HepG2 (cell line): ENCODE measurements around the gene DCAF15. TPM values are rescaled to one million over a fixed set of nuclear protein-coding genes. Genes with fewer than 3 reads are reported as not detected.

Experiments used
- ASH2L ChIP-seq: fragments of 300-600, 200-600 bp; sonication (generic); IDR thresholded peaks from 2 replicates; pipeline ENCODE4 v1.7.0; 2017; ENCODE audit warnings: low read depth, mild to moderate bottlenecking, moderate library complexity, mixed read lengths, low read length; ENCODE audit not compliant: insufficient read length
- GTF2F1 ChIP-seq: fragments of 150-350 bp; IDR thresholded peaks from 2 replicates; pipeline ENCODE4 v1.6.1; 2014; ENCODE audit warnings: low read length
- HDAC1 ChIP-seq: sonication (generic); formaldehyde crosslinking; IDR thresholded peaks from 2 replicates; pipeline ENCODE4 v1.5.1; 2020; ENCODE audit warnings: mild to moderate bottlenecking, missing genetic modification reagents
- HDAC2 ChIP-seq: sonication (generic); formaldehyde crosslinking; IDR thresholded peaks from 2 replicates; pipeline ENCODE4 v1.4.0; 2020; ENCODE audit warnings: missing genetic modification reagents
- HNRNPL ChIP-seq: fragments of 200-400 bp; formaldehyde crosslinking; IDR thresholded peaks from 2 replicates; pipeline ENCODE4 v1.6.1; 2017; ENCODE audit warnings: mild to moderate bottlenecking, low read depth, low read length
- PAF1 ChIP-seq: IDR thresholded peaks from 2 replicates; pipeline ENCODE4 v1.6.1; 2016; ENCODE audit warnings: missing genetic modification reagents, missing compliant biosample characterization
- SIN3A ChIP-seq: IDR thresholded peaks from 2 replicates; pipeline ENCODE4 v1.6.1; 2011; ENCODE audit warnings: low read depth, mild to moderate bottlenecking, control low read depth, low read length, borderline replicate concordance
- SKI ChIP-seq: fragments of 450-650 bp; IDR thresholded peaks from one replicate; pipeline ENCODE4 v1.6.1; 2018; ENCODE audit warnings: mild to moderate bottlenecking; ENCODE audit not compliant: partially characterized antibody
- ZBTB1 ChIP-seq: sonication (generic); formaldehyde crosslinking; IDR thresholded peaks from 2 replicates; pipeline ENCODE4 v1.4.0; 2020; ENCODE audit warnings: missing genetic modification reagents, borderline replicate concordance
- ZBTB8A ChIP-seq: sonication (generic); formaldehyde crosslinking; IDR thresholded peaks from 2 replicates; pipeline ENCODE4 v1.4.0; 2020; ENCODE audit warnings: mild to moderate bottlenecking, low read depth, missing genetic modification reagents, borderline replicate concordance
- ZNF274 ChIP-seq: sonication (generic); formaldehyde crosslinking; IDR thresholded peaks from 2 replicates; pipeline ENCODE4 v1.5.1; 2020; ENCODE audit warnings: mild to moderate bottlenecking, missing genetic modification reagents
- ZNF441 ChIP-seq: sonication (generic); formaldehyde crosslinking; IDR thresholded peaks from 2 replicates; pipeline ENCODE4 v1.7.0; 2021; ENCODE audit warnings: missing genetic modification reagents, borderline replicate concordance
- ZNF546 ChIP-seq: sonication (generic); formaldehyde crosslinking; conservative IDR thresholded peaks from 2 replicates; pipeline ENCODE4 v1.8.1; 2023; ENCODE audit warnings: mild to moderate bottlenecking, missing genetic modification reagents
- ZNF552 ChIP-seq: sonication (generic); formaldehyde crosslinking; IDR thresholded peaks from 2 replicates; pipeline ENCODE4 v1.9.0; 2022; ENCODE audit warnings: missing genetic modification reagents, mild to moderate bottlenecking, borderline replicate concordance
- polyA plus RNA-seq, 8 experiments: library from polyadenylated mRNA; depleted of rRNA in 3 of 8; stranded (reverse) in 7 of 8; unstranded in 1 of 8; fragments of >200 nt; fragmentation: Illumina TruSeq in 4 of 8; extraction: Trizol in 4 of 8; gene quantifications; 2 replicates each; pipeline versions ENCODE4 v1.2.1 to v1.2.3, GENCODE V29; 2011 to 2016; ENCODE audit warnings: low read depth in 4 of 8, missing spikeins in 1 of 8, mixed read lengths in 1 of 8; ENCODE audit not compliant: insufficient read depth in 1 of 8
- total RNA-seq, 5 experiments: library from RNA; depleted of rRNA; stranded (reverse); fragments of >200 nt; fragmentation: Illumina TruSeq; extraction: Trizol; gene quantifications; 2 replicates each; pipeline ENCODE4 v1.2.3, GENCODE V29; 2016; ENCODE audit warnings: low read depth in 1 of 5
- TF ChIP-seq, protein P1 (sequence below): sonication (generic); formaldehyde crosslinking; IDR thresholded peaks from 2 replicates; pipeline ENCODE4 v1.4.0; 2020; ENCODE audit warnings: missing genetic modification reagents, borderline replicate concordance
- TF ChIP-seq, protein P2 (sequence below): IDR thresholded peaks from 2 replicates; pipeline ENCODE4 v1.6.1; 2016; ENCODE audit warnings: missing genetic modification reagents, missing compliant biosample characterization
- TF ChIP-seq, protein P3 (sequence below): sonication (generic); formaldehyde crosslinking; conservative IDR thresholded peaks from 2 replicates; pipeline ENCODE4 v1.4.0; 2020; ENCODE audit warnings: missing genetic modification reagents
- TF ChIP-seq, protein P4 (sequence below): sonication (generic); formaldehyde crosslinking; IDR thresholded peaks from 2 replicates; pipeline ENCODE4 v1.5.0; 2020; ENCODE audit warnings: missing genetic modification reagents, mild to moderate bottlenecking, borderline replicate concordance
- TF ChIP-seq, protein P5 (sequence below), 2 experiments: sonication (generic) in 1 of 2; formaldehyde crosslinking in 1 of 2; IDR thresholded peaks; 2 replicates each; pipeline versions ENCODE4 v1.5.1 to v1.6.1; 2011 to 2020; ENCODE audit warnings: borderline replicate concordance in 1 of 2, low read depth in 1 of 2, low read length in 1 of 2, mild to moderate bottlenecking in 1 of 2, missing genetic modification reagents in 1 of 2, moderate library complexity in 1 of 2

The DCAF15 gene
- total and polyA plus RNA-seq, 2 of the 13 experiments (the other 11 are each of a cell fraction or from before 2014, with no cell fraction given): 13.6 to 14.0 TPM

DNA sequence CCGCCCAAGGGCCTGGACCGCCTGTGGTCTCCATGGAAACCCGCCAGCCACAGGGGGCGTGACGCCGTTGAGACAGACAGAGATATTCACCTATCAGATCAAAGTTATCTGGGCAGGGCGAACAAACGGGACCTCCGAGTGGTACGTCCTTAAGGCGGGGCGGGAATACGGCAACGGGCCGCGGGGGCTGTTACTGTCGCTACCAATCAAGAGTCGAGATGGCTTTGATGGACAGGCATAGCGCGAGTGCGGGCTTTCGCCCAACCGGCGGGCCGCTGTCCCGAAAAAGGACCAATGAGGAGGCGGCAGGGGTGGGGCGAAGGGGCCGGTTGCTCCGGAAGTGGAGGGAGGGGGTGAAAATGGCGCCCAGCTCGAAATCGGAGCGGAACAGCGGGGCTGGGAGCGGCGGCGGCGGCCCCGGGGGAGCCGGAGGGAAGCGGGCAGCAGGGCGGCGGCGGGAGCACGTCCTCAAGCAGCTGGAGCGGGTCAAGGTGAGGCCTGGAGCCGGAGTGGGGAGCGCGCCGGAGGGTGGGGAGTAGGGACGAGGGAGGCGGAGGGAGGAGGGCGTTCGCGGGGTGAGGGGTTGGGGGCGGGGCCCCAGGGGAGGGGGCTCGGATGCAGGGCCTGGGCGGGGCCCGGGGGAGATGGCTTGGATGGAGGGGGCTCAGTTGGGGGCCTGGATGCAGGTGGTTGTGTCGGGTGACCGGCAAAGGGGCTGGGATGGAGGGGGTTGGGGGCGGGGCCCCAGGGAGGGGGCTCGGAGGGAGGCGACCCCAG is at the start of gene DCAF15 (continued):
- TF ChIP-seq, protein P1, sequence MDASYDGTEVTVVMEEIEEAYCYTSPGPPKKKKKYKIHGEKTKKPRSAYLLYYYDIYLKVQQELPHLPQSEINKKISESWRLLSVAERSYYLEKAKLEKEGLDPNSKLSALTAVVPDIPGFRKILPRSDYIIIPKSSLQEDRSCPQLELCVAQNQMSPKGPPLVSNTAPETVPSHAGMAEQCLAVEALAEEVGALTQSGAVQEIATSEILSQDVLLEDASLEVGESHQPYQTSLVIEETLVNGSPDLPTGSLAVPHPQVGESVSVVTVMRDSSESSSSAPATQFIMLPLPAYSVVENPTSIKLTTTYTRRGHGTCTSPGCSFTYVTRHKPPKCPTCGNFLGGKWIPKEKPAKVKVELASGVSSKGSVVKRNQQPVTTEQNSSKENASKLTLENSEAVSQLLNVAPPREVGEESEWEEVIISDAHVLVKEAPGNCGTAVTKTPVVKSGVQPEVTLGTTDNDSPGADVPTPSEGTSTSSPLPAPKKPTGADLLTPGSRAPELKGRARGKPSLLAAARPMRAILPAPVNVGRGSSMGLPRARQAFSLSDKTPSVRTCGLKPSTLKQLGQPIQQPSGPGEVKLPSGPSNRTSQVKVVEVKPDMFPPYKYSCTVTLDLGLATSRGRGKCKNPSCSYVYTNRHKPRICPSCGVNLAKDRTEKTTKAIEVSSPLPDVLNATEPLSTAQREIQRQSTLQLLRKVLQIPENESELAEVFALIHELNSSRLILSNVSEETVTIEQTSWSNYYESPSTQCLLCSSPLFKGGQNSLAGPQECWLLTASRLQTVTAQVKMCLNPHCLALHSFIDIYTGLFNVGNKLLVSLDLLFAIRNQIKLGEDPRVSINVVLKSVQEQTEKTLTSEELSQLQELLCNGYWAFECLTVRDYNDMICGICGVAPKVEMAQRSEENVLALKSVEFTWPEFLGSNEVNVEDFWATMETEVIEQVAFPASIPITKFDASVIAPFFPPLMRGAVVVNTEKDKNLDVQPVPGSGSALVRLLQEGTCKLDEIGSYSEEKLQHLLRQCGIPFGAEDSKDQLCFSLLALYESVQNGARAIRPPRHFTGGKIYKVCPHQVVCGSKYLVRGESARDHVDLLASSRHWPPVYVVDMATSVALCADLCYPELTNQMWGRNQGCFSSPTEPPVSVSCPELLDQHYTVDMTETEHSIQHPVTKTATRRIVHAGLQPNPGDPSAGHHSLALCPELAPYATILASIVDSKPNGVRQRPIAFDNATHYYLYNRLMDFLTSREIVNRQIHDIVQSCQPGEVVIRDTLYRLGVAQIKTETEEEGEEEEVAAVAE (CRISPR knock-in tag): peak; percentile 61; the same call in 1 of the 2 replicates
- TF ChIP-seq HDAC2 (CRISPR knock-in tag) (0 out of 2 replicates have a peak, but pooled peaks have one; percentile 23), ZNF552 (CRISPR knock-in tag) (no peak), GTF2F1 (no peak), SIN3A (peak; percentile 81; the same call in 1 of the 2 replicates), SKI (peak; percentile 20), HNRNPL (0 out of 2 replicates have a peak, but pooled peaks have one; percentile 44), ASH2L (peak; percentile 46), ZNF546 (no peak), ZBTB1 (CRISPR knock-in tag) (no peak), ZNF441 (CRISPR knock-in tag) (no peak), ZBTB8A (CRISPR knock-in tag) (no peak), PAF1 (CRISPR knock-in tag) (no peak), HDAC1 (CRISPR knock-in tag) (peak; percentile 84), ZNF274 (CRISPR knock-in tag) (no peak)
- TF ChIP-seq, protein P2, sequence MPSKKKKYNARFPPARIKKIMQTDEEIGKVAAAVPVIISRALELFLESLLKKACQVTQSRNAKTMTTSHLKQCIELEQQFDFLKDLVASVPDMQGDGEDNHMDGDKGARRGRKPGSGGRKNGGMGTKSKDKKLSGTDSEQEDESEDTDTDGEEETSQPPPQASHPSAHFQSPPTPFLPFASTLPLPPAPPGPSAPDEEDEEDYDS (CRISPR knock-in tag): peak; percentile 63
- TF ChIP-seq, protein P3, sequence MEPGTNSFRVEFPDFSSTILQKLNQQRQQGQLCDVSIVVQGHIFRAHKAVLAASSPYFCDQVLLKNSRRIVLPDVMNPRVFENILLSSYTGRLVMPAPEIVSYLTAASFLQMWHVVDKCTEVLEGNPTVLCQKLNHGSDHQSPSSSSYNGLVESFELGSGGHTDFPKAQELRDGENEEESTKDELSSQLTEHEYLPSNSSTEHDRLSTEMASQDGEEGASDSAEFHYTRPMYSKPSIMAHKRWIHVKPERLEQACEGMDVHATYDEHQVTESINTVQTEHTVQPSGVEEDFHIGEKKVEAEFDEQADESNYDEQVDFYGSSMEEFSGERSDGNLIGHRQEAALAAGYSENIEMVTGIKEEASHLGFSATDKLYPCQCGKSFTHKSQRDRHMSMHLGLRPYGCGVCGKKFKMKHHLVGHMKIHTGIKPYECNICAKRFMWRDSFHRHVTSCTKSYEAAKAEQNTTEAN: no peak
- TF ChIP-seq, protein P4, sequence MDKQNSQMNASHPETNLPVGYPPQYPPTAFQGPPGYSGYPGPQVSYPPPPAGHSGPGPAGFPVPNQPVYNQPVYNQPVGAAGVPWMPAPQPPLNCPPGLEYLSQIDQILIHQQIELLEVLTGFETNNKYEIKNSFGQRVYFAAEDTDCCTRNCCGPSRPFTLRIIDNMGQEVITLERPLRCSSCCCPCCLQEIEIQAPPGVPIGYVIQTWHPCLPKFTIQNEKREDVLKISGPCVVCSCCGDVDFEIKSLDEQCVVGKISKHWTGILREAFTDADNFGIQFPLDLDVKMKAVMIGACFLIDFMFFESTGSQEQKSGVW (CRISPR knock-in tag): no peak
- TF ChIP-seq, protein P5, sequence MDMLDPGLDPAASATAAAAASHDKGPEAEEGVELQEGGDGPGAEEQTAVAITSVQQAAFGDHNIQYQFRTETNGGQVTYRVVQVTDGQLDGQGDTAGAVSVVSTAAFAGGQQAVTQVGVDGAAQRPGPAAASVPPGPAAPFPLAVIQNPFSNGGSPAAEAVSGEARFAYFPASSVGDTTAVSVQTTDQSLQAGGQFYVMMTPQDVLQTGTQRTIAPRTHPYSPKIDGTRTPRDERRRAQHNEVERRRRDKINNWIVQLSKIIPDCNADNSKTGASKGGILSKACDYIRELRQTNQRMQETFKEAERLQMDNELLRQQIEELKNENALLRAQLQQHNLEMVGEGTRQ (IDR thresholded peaks at IDR 0.05; ENCODE audit: low read depth, low read length): no peak
- TF ChIP-seq, protein P5 (CRISPR knock-in tag; IDR thresholded peaks at IDR 0.05; ENCODE audit: borderline replicate concordance): no peak
